Hypothalamus (tissue), 51 donors: ENCODE measurements around the gene CPOX.
A peak's percentile ranks its signal among the peaks of the same experiment; 100 is the strongest.

Source experiments
- DNase-seq, 51 donors: peaks; one replicate each; lab custom pipeline; 2025; lab: John Stamatoyannopoulos, UW

CPOX gene

GRCh38 chr3:98596541-98597500, 3.4 kb upstream of the CPOX start:
- no peak for DNase-seq

- no peak for DNase-seq
Measured at GRCh38 chr3:98596087-98596486, 2.7 kb upstream of the CPOX start.

- no peak for DNase-seq
Measured at GRCh38 chr3:98594628-98595324, 1.4 kb upstream of the CPOX start.

DNA sequence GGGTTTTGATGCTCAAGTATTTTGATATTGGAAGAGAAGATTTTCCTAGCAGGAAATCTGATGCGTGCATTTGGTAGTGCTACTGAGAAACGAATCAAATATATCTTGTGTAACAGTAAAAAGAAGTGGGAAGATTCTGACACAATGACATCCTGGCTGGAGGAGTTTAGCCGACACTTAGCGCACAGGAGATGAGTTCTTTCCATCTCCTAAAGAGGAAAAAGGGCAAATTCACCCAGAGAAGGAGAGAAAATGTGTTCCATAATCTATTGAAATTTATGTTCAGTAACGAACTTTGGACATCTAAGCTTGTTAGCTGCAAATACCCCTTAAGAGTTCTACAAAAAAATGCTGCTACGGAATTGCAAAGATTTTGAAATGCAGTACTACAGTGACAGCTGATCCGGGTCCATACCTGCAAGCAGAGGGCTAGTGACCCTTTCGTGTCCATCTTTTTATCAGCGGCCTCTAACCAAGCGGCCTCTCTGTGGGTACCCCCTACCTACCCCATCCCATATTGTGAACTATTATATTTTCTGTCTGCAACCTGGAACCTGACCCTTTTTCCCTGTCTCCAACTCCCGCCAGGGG, 971 bp downstream of the CPOX start:
- DNase-seq = peak in 1 of 51 donors; percentile 63

- no peak for DNase-seq
Measured at GRCh38 chr3:98589331-98590036, 3.9 kb downstream of the CPOX start.

DNA sequence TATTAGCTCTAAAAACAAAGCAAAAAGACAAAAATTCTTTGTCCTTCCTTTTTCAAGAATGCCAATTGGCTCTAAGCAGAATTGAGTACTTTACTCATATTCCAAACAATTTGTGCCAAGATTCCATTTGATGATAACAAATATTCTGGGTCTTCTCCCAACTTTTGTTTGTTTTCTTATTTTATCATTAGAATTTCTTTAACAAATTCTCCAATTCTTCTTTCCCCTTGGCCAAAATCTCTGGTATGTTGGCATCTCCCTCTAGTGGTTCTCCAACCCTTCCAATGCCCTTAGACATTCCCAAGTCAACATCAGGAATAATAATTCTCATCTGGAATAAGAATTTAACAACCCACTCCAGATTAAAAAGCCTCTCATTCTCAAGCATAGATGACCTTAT, 5.3 kb downstream of the CPOX start:
- DNase-seq = no peak

DNA sequence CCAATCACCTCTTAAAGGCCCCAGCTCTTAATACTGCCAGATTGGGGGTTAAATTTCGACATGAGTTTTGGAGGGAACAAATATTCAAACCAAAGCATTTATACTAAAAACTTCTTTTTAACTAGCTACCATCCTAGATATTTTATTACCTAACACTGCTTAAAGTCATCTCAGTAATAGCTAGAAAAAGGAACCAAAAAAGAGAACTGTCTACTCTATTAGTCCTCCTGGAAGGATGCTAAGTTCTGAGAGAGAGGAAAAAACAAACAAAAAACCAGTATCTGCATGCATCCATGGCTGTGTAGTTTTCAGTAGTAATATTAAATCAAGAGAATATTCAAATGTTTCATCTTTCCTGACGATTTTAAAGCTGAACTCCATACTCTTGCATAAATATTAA, 5.8 kb downstream of the CPOX start:
- DNase-seq = no peak

DNA sequence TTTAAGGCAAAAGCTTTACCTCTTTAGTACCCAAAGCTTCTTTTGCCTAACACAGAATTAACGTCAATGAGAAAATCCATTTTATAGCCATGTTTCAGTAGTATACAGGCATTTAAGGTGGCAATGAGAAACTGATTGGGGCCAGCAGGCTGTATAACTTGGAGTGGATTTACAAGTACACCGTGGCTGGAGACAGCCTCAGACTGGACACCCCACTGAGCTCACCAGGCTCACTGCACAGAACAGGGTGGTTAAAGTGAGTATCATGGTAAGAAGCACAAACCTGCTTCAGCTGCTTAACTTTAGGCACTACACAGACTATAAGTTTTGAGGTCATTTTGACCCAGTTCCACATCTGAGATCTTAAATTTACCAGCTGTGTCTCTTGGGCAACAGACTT, 8.9 kb downstream of the CPOX start:
- DNase-seq = no peak

DNA sequence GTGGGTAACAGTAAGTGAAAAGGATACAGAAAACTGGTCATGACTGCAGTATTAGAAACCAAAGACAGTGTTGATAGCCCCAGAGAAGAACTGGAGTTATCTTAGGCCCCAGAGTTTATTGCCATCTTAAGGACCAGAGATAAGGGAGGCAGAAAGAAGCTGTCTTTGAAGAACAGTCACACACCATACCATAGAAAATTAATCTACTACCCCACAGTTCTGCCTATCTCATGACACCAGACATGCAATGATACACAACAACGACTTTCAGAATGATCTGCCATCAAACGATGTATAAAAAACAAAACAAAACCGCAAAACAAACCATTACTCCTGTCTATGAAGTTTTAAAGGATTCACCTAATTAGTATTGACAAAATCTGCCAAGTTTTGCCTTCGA, 9.6 kb downstream of the CPOX start:
- DNase-seq = no peak

GRCh38 chr3:98582042-98582441, 11.4 kb downstream of the CPOX start:
- DNase-seq = no peak

GRCh38 chr3:98581474-98581873, 11.9 kb downstream of the CPOX start:
- peak in 10 of 51 donors; percentile 7 to 70 (median 16) for DNase-seq

DNA sequence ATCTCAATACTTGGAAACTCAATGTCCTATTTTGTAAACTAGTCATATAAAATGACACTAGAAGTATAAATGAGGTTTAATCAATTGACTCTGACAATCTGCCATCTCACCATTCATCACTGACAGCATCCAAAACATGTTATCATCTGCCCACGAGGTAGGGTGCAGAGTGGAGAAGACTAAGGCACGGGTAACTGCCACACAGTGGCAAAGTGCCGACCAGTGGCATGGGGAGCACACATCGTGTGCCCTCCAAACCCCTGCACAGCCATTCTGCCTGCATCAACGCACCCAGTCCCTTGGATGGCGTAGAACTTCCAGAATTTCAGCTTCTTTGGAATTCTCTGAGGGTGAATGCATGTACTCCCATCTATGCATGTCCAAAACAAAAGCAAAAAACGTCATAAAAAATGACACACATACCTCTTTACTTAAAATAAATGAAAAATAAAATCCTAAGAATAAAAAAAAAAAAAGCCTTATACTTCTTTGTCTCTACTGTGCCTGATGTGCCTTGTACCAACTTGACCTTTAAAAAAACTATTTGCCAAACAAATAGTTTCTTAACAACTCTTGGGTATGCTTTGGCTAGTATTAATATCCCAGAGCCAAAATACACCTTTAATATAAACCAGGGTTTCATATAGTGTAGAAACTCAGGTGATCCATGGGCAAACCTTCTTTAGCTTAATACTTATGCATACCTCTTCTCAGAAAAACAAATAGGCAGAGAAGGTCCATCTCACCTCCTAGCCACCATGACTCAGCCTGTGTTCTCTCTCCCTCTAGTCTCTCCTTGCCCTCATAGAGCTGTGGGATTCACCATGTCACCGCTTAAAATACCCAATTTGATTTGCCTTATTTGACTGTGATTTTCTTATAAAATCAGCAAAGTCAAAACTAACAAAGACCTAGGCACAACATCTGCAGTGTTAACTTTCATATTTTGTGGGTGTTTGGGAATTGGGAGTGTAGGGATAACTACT, 12.7 kb downstream of the CPOX start:
- peak in 2 of 51 donors; percentile 3 to 54 for DNase-seq

DNA sequence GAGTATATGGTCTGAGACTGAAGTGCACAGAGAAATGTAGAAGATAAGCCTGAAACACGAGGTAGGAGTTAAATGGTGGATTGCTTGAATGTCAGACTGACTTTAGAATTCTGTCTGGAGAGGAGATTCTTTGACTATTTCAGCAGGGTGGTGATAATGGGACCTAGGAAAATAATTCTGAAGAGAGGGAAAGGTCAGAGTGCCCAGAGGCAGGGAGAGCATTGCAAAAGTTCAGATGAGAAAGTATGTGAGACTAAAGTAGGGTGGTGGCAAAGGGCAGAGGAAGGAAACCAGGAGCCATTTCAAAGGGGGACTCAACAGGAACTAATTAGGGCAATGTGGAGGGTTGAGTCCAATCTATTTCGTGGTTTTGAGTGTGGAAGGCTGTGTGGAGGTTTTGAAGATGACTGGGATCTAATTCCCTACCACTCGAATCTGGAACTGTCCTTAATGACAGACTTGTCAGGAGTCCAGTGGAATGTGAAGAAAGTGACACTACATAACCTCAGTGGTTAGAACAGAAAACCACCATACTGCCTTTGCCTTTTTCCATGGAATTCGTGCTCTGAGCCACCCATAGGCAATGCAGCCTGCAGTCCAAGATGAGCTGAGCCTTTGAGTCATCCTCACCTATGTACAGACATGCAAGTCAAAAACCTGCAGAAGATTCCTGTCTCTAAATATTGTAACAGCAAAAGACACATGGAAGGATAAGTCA, 16.1 kb downstream of the CPOX start:
- DNase-seq = no peak

- DNase-seq = peak in 1 of 51 donors; percentile 38
Measured at GRCh38 chr3:98574132-98574531, 19.3 kb downstream of the CPOX start.

GRCh38 chr3:98573181-98573728, 20.2 kb downstream of the CPOX start:
- DNase-seq = peak in 1 of 51 donors; percentile 23

GRCh38 chr3:98568402-98568801, 25.0 kb downstream of the CPOX start:
- DNase-seq = no peak

DNA sequence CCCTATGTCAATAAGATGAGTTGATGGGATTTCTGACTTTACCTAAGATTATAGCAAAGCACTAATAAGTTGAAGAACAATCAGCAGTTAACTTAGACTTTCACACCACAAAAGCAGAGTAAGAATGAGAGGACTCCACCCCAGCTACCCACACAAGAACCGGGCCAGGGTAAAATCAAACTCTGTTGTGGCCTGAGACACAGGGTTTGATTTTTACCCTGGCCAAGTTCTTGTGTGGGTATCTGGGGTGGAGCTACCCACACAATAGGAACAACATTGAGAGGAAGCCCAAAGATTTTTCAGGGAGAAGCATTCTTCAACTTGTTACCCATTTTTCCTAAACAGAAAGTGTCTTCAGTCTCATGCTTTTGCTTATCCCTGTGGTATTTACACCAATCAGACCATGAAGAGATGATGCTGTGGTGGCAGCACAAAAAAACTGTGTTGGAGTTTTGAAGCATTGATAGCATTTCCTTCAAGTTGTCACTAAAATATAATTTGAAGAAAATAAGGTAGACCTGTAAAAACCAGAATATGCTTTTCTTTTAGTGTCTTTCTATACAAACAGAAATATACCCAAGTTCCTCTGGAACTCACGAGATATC, 25.6 kb downstream of the CPOX start:
- DNase-seq = no peak

DNA sequence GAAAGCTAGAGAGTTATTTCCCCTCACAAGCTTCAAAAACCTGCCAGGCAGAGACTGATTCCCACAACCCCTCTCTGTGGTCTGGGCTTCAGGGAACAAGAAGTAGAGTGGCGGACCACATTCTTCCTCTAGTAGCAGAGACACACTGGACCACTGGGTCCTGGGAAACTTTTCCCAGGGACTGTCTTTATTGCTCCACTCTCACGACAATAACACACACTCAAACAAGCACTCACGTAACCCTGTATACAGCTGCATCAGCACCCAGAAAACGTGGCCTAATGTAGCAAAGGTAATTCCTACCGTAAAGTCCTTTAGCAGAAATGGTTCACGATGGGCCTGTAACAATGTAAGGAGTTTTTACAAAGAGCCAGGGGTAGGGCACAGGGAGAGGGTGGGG, 27.6 kb downstream of the CPOX start:
- no peak for DNase-seq
